ENCODE data around the gene TUBGCP2. TPM values are rescaled to one million over a fixed set of nuclear protein-coding genes. Genes with fewer than 3 reads are reported as not detected.

TUBGCP2 gene
- polyA plus RNA-seq, 3 donors = 25.9 to 78.6 (median 39.3) TPM

GRCh38 chr10:133354672-133355240 is 46.1 kb upstream of the TUBGCP2 start:
- Mint-ChIP-seq H3K36me3 (peaks cover 2 to 5% of the 10 kb centered on the region in 2 donors), H3K9me3 (peaks cover 0 to 1% (median 0%) of the 10 kb centered on the region in 7 donors), H3K27me3 (ENCODE audit: low read depth in 3 of 3) (peaks cover 0 to 16% (median 4%) of the 10 kb centered on the region in 3 donors), H3K4me3 (no peak overlapping the region), H3K27ac (no peak overlapping the region), H3K4me1 (peaks cover 12% of the 10 kb centered on the region)
- TF ChIP-seq CTCF (IDR thresholded peaks at IDR 0.05) = no peak
- H3K36me3 ChIP-seq (replicated peaks in 1 of 2; ENCODE audit: control insufficient read depth in 1 of 2, insufficient read depth in 2 of 2, low read length in 2 of 2) = peaks cover 0 to 7% of the 10 kb centered on the region in 2 donors
- no peaks in the 10 kb centered on the region for H3K27me3 ChIP-seq (ENCODE audit: control insufficient read depth in 2 of 2, insufficient read depth in 2 of 2, low read length in 2 of 2)
- H2AFZ ChIP-seq (ENCODE audit: insufficient read depth, low read depth, low read length, poor library complexity, severe bottlenecking) = no peak overlapping the region
- intact Hi-C loops (cut with micrococcal nuclease) = no loop called here
- no peak for DNase-seq
- 94% methylated on average over 12 of the region's 14 CpGs for WGBS (ENCODE audit: insufficient coverage)
- H3K4me1 ChIP-seq (ENCODE audit: control insufficient read depth in 1 of 2, insufficient read depth in 2 of 2, low read length in 2 of 2) = peaks cover 11 to 20% of the 10 kb centered on the region in 2 donors
- H3K9ac ChIP-seq (ENCODE audit: insufficient read depth, low read length, poor library complexity, severe bottlenecking) = no peak overlapping the region
- H3K4me2 ChIP-seq (replicated peaks; ENCODE audit: extremely low read depth, low read length, poor library complexity, severe bottlenecking) = no peak overlapping the region
- peaks cover 30% of the 10 kb centered on the region for H4K20me1 ChIP-seq (ENCODE audit: insufficient read depth, low read length)
- H3K4me3 ChIP-seq (replicated peaks in 1 of 3; ENCODE audit: low read depth in 2 of 3, low read length in 3 of 3) = no peak overlapping the region
- H3K9me3 ChIP-seq (replicated peaks in 1 of 2; ENCODE audit: control insufficient read depth in 1 of 2, insufficient read depth in 1 of 2, low read length in 2 of 2) = no peaks in the 10 kb centered on the region
- H3K79me2 ChIP-seq (ENCODE audit: insufficient read depth, low read length) = peaks cover 3% of the 10 kb centered on the region
- no peak overlapping the region for H3K27ac ChIP-seq (ENCODE audit: low read depth in 1 of 2, low read length in 2 of 2)

- no peak overlapping the region for H3K4me3 Mint-ChIP-seq
- 85% methylated on average over 15 of the region's 16 CpGs for WGBS (ENCODE audit: insufficient coverage)
- H3K9me3 ChIP-seq (replicated peaks in 1 of 2; ENCODE audit: control insufficient read depth in 1 of 2, insufficient read depth in 1 of 2, low read length in 2 of 2) = no peaks in the 10 kb centered on the region
Observed at GRCh38 chr10:133353988-133354605, 45.4 kb upstream of the TUBGCP2 start.

More at GRCh38 chr10:133353988-133354605, 45.4 kb upstream of the TUBGCP2 start:
- H4K20me1 ChIP-seq (ENCODE audit: insufficient read depth, low read length) = peaks cover 30% of the 10 kb centered on the region
- H3K27ac ChIP-seq (ENCODE audit: low read depth in 1 of 2, low read length in 2 of 2) = no peak overlapping the region
- no peak overlapping the region for H3K4me3 ChIP-seq (replicated peaks in 1 of 3; ENCODE audit: low read depth in 2 of 3, low read length in 3 of 3)
- H3K4me1 ChIP-seq (ENCODE audit: control insufficient read depth in 1 of 2, insufficient read depth in 2 of 2, low read length in 2 of 2) = peaks cover 11 to 20% of the 10 kb centered on the region in 2 donors
- no peak for DNase-seq
- H3K36me3 ChIP-seq (replicated peaks in 1 of 2; ENCODE audit: control insufficient read depth in 1 of 2, insufficient read depth in 2 of 2, low read length in 2 of 2) = peaks cover 0 to 7% of the 10 kb centered on the region in 2 donors
- peaks cover 3% of the 10 kb centered on the region for H3K79me2 ChIP-seq (ENCODE audit: insufficient read depth, low read length)
- H3K36me3 Mint-ChIP-seq = peaks cover 2 to 5% of the 10 kb centered on the region in 2 donors
- H2AFZ ChIP-seq (ENCODE audit: insufficient read depth, low read depth, low read length, poor library complexity, severe bottlenecking) = no peak overlapping the region
- H3K9ac ChIP-seq (ENCODE audit: insufficient read depth, low read length, poor library complexity, severe bottlenecking) = no peak overlapping the region
- H3K27me3 Mint-ChIP-seq (ENCODE audit: low read depth in 3 of 3) = peaks cover 2 to 17% (median 4%) of the 10 kb centered on the region in 3 donors
- intact Hi-C loops (cut with micrococcal nuclease) = no loop called here
- H3K9me3 Mint-ChIP-seq = peaks cover 0 to 1% (median 0%) of the 10 kb centered on the region in 7 donors
- TF ChIP-seq CTCF (IDR thresholded peaks at IDR 0.05) = no peak
- peak overlapping the region in 1 of 7 donors; percentile 18 for H3K27ac Mint-ChIP-seq
- no peaks in the 10 kb centered on the region for H3K27me3 ChIP-seq (ENCODE audit: control insufficient read depth in 2 of 2, insufficient read depth in 2 of 2, low read length in 2 of 2)
- peaks cover 12% of the 10 kb centered on the region for H3K4me1 Mint-ChIP-seq
- no peak overlapping the region for H3K4me2 ChIP-seq (replicated peaks; ENCODE audit: extremely low read depth, low read length, poor library complexity, severe bottlenecking)

Data from CD14-positive monocyte (primary cell).